ENCODE data around the gene SPAG5.

The SPAG5 gene

DNA sequence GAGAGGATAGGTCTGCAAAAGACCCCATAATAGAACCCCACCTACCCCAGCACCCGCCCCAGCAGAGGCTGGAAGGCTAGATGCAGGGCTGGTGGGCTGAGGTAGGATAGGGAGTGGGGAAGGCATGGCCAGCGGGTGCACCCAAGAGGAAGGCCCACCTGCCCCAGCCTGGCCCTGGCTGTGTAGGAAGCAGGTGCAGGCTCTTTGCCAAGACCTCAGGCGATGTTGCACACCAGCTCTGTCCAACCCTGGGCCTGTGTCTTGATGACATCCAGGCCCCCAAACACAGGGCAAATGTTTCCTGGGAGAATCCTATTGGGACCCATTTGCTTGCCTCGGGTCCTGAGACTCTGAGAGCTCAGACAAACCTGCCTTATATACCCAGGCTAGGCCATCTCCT, 58.6 kb downstream of the SPAG5 start:
- Histone ChIP-seq H3K9me3 (ENCODE audit: severe bottlenecking) (no peaks in the 10 kb centered on the region), H3K36me3 (ENCODE audit: low read depth) (no peaks in the 10 kb centered on the region), H3K27ac (ENCODE audit: poor library complexity, severe bottlenecking) (no peak overlapping the region), H3K27me3 (ENCODE audit: insufficient read depth, poor library complexity, severe bottlenecking) (no peaks in the 10 kb centered on the region), H3K4me1 (ENCODE audit: insufficient read depth, poor library complexity, severe bottlenecking) (no peaks in the 10 kb centered on the region), H3K4me3 (ENCODE audit: severe bottlenecking) (no peak overlapping the region)
- DNase-seq (ENCODE audit: low spot score) (no peak), ATAC-seq (ENCODE audit: low read depth) (no peak)
- TF ChIP-seq, protein P1, sequence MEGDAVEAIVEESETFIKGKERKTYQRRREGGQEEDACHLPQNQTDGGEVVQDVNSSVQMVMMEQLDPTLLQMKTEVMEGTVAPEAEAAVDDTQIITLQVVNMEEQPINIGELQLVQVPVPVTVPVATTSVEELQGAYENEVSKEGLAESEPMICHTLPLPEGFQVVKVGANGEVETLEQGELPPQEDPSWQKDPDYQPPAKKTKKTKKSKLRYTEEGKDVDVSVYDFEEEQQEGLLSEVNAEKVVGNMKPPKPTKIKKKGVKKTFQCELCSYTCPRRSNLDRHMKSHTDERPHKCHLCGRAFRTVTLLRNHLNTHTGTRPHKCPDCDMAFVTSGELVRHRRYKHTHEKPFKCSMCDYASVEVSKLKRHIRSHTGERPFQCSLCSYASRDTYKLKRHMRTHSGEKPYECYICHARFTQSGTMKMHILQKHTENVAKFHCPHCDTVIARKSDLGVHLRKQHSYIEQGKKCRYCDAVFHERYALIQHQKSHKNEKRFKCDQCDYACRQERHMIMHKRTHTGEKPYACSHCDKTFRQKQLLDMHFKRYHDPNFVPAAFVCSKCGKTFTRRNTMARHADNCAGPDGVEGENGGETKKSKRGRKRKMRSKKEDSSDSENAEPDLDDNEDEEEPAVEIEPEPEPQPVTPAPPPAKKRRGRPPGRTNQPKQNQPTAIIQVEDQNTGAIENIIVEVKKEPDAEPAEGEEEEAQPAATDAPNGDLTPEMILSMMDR (IDR thresholded peaks at IDR 0.05; ENCODE audit: poor library complexity, severe bottlenecking), result no peak

DNA sequence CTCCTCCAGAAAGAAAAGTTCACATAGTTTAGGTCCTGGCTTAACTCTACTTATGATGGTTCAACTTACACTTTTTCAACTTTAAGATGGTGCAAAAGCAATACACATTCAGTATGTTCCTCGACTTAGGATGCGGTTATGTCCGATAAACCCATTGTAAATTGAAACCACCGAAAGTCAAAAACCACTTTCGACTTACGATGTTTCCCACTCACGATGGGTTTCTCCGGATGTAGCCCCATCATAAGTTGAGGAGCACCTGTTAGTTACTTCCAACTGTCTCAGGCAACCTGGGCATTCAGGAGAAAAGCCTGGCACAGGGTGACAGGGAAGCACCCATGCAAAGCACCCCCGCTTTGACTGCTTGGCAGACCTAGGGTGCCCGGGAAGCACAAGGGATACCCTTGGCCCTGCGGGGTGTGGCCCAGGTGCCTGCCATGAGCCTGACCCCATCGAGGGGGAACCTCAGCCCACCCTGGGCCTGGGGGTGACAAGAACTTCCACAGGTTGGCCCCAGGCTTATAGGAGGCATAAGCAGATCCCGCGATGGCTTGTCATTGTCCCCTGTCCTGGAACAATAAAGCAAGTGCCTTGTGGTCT, 60.4 kb downstream of the SPAG5 start:
- Histone ChIP-seq H3K27ac (ENCODE audit: poor library complexity, severe bottlenecking) (no peak overlapping the region), H3K9me3 (ENCODE audit: severe bottlenecking) (no peaks in the 10 kb centered on the region), H3K27me3 (ENCODE audit: insufficient read depth, poor library complexity, severe bottlenecking) (no peaks in the 10 kb centered on the region), H3K4me3 (ENCODE audit: severe bottlenecking) (no peak overlapping the region), H3K36me3 (ENCODE audit: low read depth) (no peaks in the 10 kb centered on the region), H3K4me1 (ENCODE audit: insufficient read depth, poor library complexity, severe bottlenecking) (no peaks in the 10 kb centered on the region)
- DNase-seq (ENCODE audit: low spot score) (no peak), ATAC-seq (ENCODE audit: low read depth) (no peak)
- TF ChIP-seq, protein P1 (IDR thresholded peaks at IDR 0.05; ENCODE audit: poor library complexity, severe bottlenecking), result no peak

DNA sequence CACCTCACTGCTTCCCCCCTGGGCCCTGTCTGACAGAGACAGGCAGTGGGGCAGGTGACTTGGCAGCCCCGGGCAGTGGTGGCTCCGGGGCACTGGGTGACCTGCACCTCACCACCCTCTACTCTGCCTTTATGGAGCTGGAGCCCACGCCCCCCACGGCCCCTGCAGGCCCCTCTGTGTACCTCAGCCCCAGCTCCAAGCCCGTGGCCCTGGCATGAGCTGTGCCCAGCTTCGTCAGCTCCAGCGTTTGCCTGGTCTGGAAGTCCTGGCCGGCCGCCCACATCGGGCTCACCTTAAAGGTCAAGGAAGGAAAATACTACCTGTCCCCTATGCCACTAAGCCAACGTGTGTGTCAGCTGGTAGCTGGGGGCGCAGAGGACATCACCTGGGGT, 61.6 kb downstream of the SPAG5 start:
- Histone ChIP-seq H3K27me3 (ENCODE audit: insufficient read depth, poor library complexity, severe bottlenecking) (no peaks in the 10 kb centered on the region), H3K4me3 (ENCODE audit: severe bottlenecking) (no peak overlapping the region), H3K36me3 (ENCODE audit: low read depth) (no peaks in the 10 kb centered on the region), H3K4me1 (ENCODE audit: insufficient read depth, poor library complexity, severe bottlenecking) (peaks cover 9% of the 10 kb centered on the region), H3K9me3 (ENCODE audit: severe bottlenecking) (no peaks in the 10 kb centered on the region), H3K27ac (ENCODE audit: poor library complexity, severe bottlenecking) (no peak overlapping the region)
- ATAC-seq (ENCODE audit: low read depth) (no peak), DNase-seq (ENCODE audit: low spot score) (no peak)
- TF ChIP-seq, protein P1 (IDR thresholded peaks at IDR 0.05; ENCODE audit: poor library complexity, severe bottlenecking), result no peak

DNA sequence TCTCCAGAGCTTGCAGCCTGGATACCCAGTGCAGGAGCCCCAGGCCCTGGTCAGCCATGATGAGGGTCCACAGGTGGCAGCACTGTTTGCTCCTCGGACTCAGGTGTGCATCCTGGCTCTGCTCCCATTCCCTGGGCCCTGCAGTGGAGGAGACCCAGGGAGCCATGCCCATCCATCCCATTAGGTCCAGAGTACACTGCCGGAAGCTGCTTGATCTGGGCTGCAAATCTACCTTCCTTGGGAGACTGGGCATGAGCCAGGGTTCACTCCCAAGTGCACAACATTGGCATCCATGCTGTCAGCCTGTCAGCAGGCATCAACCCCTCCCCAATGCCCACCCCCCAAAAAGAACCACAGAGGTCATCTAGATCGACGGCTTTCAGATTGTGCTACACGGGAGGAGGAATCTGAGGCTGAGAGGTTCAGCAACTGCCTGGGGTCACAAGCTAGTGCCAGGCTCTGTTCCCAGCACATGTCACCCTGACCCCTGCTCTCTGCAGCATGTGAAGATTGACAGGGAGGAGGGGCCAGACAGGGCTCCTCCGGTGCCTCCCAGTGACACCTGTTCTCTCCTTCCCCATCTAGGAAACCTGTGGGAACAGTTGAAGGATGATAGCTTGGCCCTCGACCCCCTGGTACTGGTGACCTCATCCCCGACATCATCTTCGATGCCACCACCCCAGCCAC, 62.1 kb downstream of the SPAG5 start:
- Histone ChIP-seq H3K4me3 (ENCODE audit: severe bottlenecking) (no peak overlapping the region), H3K27me3 (ENCODE audit: insufficient read depth, poor library complexity, severe bottlenecking) (no peaks in the 10 kb centered on the region), H3K27ac (ENCODE audit: poor library complexity, severe bottlenecking) (no peak overlapping the region), H3K4me1 (ENCODE audit: insufficient read depth, poor library complexity, severe bottlenecking) (peaks cover 9% of the 10 kb centered on the region), H3K9me3 (ENCODE audit: severe bottlenecking) (no peaks in the 10 kb centered on the region), H3K36me3 (ENCODE audit: low read depth) (no peaks in the 10 kb centered on the region)
- TF ChIP-seq, protein P1 (IDR thresholded peaks at IDR 0.05; ENCODE audit: poor library complexity, severe bottlenecking), result no peak
- ATAC-seq (ENCODE audit: low read depth) (no peak), DNase-seq (ENCODE audit: low spot score) (no peak)

DNA sequence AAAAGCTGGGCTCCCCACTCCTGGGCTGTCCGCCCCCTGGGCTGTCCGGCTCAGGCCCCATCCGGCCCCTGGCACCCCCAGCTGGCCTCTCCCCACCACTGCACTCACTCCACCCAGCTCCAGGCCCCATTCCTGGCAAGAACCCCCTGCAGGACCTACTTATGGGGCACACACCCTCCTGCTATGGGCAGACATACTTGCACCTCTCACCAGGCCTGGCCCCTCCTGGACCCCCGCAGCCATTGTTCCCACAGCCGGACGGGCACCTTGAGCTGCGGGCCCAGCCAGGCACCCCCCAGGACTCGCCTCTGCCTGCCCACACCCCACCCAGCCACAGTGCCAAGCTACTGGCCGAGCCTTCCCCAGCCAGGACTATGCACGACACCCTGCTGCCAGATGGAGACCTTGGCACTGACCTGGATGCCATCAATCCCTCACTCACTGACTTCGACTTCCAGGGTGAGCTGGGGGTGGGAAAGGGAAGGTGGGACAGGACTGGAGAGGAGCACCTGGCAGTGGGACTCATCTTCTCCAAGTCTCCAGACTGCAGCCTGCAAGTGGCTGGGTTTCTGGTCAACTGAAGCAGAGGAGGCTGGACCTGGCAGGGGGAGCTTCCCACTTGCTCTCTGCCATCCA, 64.0 kb downstream of the SPAG5 start:
- DNase-seq (ENCODE audit: low spot score), result no peak

More for the DNA sequence above, 64.0 kb downstream of the SPAG5 start:
- H3K36me3 ChIP-seq (ENCODE audit: low read depth), result no peaks in the 10 kb centered on the region
- H3K4me3 ChIP-seq (ENCODE audit: severe bottlenecking), result no peak overlapping the region
- H3K27ac ChIP-seq (ENCODE audit: poor library complexity, severe bottlenecking), result no peak overlapping the region
- no peaks in the 10 kb centered on the region for H3K9me3 ChIP-seq (ENCODE audit: severe bottlenecking)
- ATAC-seq (ENCODE audit: low read depth), result no peak
- TF ChIP-seq, protein P1 (IDR thresholded peaks at IDR 0.05; ENCODE audit: poor library complexity, severe bottlenecking), result no peak
- peaks cover 9% of the 10 kb centered on the region for H3K4me1 ChIP-seq (ENCODE audit: insufficient read depth, poor library complexity, severe bottlenecking)
- no peaks in the 10 kb centered on the region for H3K27me3 ChIP-seq (ENCODE audit: insufficient read depth, poor library complexity, severe bottlenecking)

All from RWPE2 (cell line).